Activated T-cell treated with anti-CD3 and anti-CD28 coated beads for 1 hour (primary cell): Measurements from ENCODE around the gene IRS1.

ENCODE experiments used
- DNase-seq: peaks from one replicate; pipeline ENCODE4 v3.0.0-alpha.2; 2020; ENCODE audit warnings: low read depth

Gene IRS1

DNA sequence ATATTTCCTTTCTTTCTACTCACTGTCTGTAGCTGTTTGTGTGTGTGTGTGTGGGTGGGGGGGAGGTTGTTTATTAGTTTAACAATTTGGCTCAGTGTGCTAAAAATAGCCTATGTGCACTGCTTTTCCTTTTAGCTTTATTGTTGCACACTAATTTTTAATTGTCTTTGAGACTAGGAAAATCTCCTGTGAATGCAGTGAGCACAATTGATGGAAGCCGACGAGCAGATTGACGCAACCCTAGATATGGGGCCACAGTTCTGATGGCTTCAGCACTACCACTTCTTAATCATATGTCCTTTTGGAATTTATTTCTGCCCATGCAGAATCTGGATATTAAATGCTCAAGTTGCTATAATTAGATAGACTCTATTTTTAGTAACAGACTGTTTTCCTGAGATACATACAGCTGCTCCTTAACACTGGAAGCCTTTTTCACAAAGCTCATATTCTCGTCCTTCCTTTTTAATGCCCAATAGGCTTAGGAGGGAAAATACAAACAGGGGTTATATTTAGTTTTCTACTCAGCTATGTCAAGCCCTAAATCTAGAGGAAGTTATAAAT, 109.1 kb downstream of the IRS1 start:
- DNase-seq, result no peak

DNA sequence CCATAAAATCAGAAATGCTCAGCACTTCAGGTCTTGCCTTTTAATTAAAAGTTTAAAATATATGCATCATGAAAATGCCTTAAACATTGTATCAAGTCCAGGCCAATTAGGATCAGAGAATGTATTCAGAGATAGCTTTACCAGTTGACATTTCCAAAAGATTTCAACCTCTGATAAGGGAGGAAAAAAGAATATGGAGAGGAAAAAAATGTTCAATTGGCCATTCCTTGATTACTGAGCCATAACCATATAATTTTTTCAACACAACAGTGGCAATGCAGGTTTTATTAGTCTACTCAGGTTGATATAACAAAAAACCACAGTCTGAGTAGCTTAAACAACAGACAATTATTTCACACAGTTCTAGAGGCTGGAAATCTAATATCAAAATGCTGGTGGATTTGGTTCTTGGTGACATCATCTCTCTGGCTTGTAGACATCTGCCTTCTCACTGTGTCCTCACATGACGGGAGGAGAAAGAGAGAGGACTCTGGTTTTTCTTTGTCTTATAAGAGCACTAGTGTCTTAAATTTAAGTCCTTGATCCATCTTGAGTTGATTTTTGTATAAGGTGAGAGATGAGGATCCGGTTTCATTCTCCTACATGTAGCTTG, 111.9 kb downstream of the IRS1 start:
- DNase-seq, result no peak

DNA sequence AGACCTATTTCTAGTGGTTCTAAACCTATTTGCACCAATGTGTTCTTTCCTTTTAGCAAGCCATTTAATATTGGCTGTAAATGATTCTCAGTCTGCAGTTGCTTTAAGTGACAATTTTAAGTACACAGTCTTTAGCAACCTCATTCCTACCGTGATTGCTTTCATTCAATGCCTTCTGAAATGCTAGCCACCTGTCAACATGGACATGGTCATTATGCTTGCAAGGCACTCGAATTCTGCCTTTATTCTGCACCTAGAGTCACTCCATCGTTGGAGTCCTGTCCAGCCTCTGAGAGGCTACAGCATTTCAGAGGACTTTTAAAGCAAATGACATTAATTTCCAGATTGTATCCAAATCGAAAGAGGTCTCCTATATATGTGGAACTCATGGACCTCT, 115.1 kb downstream of the IRS1 start:
- DNase-seq, result no peak

DNA sequence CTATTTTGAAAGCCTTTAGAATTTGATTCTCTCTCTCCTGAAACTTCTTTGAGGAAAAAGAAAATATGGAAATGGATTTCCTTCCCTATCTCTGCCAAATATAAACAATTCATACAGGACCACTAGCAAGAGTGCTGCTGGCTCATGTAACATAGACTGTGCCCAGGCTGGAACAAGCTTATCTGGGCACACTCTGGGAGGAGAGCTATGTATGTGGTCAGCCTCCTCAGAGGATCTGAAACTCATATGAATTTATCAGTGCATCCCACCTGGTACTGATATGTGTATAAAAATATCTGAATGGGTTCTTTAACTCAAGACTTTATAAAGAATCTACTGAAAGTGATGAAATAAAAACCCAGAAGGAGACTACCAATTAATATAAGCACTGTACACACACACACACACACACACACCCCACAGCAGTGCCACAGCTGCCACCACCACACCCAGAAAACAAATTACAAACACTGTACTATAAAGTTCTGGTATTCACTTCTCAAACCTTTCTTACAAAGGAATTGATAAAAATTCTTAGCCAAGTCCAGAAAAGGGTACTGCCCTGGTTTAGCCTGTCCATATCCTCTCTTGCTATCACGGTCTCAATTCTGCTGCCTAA, 115.6 kb downstream of the IRS1 start:
- no peak for DNase-seq

DNA sequence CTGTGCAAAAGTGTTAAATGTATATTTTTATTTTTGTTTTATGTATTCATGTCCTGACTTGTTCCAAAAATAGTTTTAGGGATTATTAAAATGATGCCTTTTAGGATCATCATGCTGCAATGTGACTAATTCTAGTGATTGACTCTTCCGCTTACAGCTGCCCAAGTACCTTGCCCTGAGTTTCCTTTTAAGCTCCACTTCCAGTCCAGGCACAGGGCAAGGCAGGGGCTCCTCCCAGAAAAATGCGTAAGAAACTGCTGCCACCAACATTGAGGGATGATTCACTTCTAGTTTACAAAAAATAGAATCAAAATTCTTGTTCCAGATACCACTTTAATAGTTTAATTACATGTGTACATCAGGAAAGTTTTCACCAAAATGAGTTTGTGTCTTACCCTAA, 116.4 kb downstream of the IRS1 start:
- no peak for DNase-seq
